Heart left ventricle (tissue), 16 donors: ENCODE data around the gene CACNA1G. TPM values are rescaled to one million over a fixed set of nuclear protein-coding genes. Genes with fewer than 3 reads are reported as not detected.
A peak's percentile ranks its signal among the peaks of the same experiment; 100 is the strongest.

Experiments
- ATAC-seq, 4 donors: fragments of 200-7000 bp; cut with Tn5 transposase; one replicate each; pipeline ENCODE4 v1.9.1; 2020 to 2022; ENCODE audit warnings: moderate library complexity in 4 of 4, mild to moderate bottlenecking in 3 of 4, moderate number of reproducible peaks in 1 of 4
- DNase-seq, 5 donors: peaks; one replicate each; pipeline ENCODE4 v3.0.0-alpha.2; 2020
- H3K27ac ChIP-seq, 12 donors: fragments of 200-600 bp; sonication (generic) in 4 of 12; one replicate each; pipeline versions ENCODE4 v1.5.0 to v1.8.0; 2016 to 2022; ENCODE audit warnings: mild to moderate bottlenecking in 2 of 12
- H3K27me3 ChIP-seq, 9 donors: fragments of 200-600 bp; sonication (generic) in 2 of 9; one replicate each; pipeline versions ENCODE4 v1.5.1 to v1.8.0; 2016 to 2022; ENCODE audit warnings: mild to moderate bottlenecking in 3 of 9
- H3K36me3 ChIP-seq, 9 donors: fragments of 200-600 bp; sonication (generic) in 2 of 9; one replicate each; pipeline versions ENCODE4 v1.5.0 to v1.8.0; 2018 to 2022; ENCODE audit warnings: mild to moderate bottlenecking in 2 of 9
- H3K4me1 ChIP-seq, 12 donors: fragments of 200-600 bp; sonication (generic) in 4 of 12; one replicate each; pipeline versions ENCODE4 v1.5.0 to v1.8.0; 2016 to 2022; ENCODE audit warnings: mild to moderate bottlenecking in 3 of 12
- H3K4me3 ChIP-seq, 12 donors: fragments of 200-600 bp; sonication (generic) in 4 of 12; one replicate each; pipeline versions ENCODE4 v1.5.0 to v1.8.0; 2017 to 2022; ENCODE audit warnings: mild to moderate bottlenecking in 9 of 12, moderate library complexity in 4 of 12
- H3K9me3 ChIP-seq, 12 donors: fragments of 200-600 bp; sonication (generic) in 4 of 12; one replicate each; pipeline versions ENCODE4 v1.5.0 to v1.8.0; 2016 to 2022; ENCODE audit warnings: mild to moderate bottlenecking in 1 of 12
- POLR2A ChIP-seq, 2 donors: fragments of 450-650 bp; IDR thresholded peaks; one replicate each; pipeline ENCODE4 v1.6.1; 2017; ENCODE audit warnings: antibody characterized with exemption in 2 of 2, mild to moderate bottlenecking in 2 of 2, moderate library complexity in 2 of 2
- WGBS, 4 donors: extraction: QIAGEN DNeasy Blood & Tissue Kit in 2 of 4; methylation state at CpG; one replicate each; pipeline versions ENCODE4 v1.1.5 to v1.1.7; 2013 to 2018; 5-methylcytosine and 5-hydroxymethylcytosine counted together
- intact Hi-C, 10 donors: fragments of 100-400 bp; cut with DNase I; formaldehyde crosslinking; loops; one replicate each; pipeline versions ENCODE4 v1.11.1 to v1.14.2; 2022
- polyA plus RNA-seq, 2 donors: library from polyadenylated mRNA; stranded (reverse); fragments of 200-250 nt; gene quantifications; one replicate each; pipeline ENCODE4 v1.2.3, GENCODE V29; 2013
- total RNA-seq, 9 donors: library from RNA; depleted of rRNA in 2 of 9; stranded (reverse); fragments of >200 nt in 2 of 9; fragmentation: NEBNext Ultra II Directional in 3 of 9; extraction: Animal tissue kit (Norgen Biotek cat#: 25700) in 3 of 9; gene quantifications; one replicate each; pipeline versions ENCODE4 v1.1.0 to v1.2.4, GENCODE V29; 2016 to 2023
- TF ChIP-seq, protein P1 (sequence below), 12 donors: fragments of 200-600 bp; sonication (generic) in 4 of 12; IDR thresholded peaks; one replicate each; pipeline versions ENCODE4 v1.5.0 to v1.8.0; 2018 to 2022; ENCODE audit warnings: antibody characterized with exemption in 12 of 12, mild to moderate bottlenecking in 5 of 12
- donor health status: ischemic (EF 13 %, LVEDD 7.1; RV severe dilation, severe dysfunction).
- donor health status: healthy with polysubstance abuse.
- donor health status: DM: no; HTN: yes; CAD: no.
- donor health status: DM: no; HTN: no; CAD: no.
- donor health status: ischemic (EF 25% LVEDD 6.9; RV normal size, moderate dysfunction).
- donor health status: ischemic (EF 25% LVEDD 5.7; RV mildly dilated, moderate dysfunction).
- donor health status: healthy.
- donor health status: DM: yes; HTN: yes; CAD: no.
- donor health status: ischemic (EF 35%, LVEDD 5.7; RV mildly dilated, moderate dysfunction).
- donor health status: nonischemic (EF 11% LVEDD 7.7; RV severe dilation, severe dysfunction).
- donor health status: DM: yes; HTN: yes; CAD: no.
- donor health status: PGD.
- donor health status: ischemic (EF 29% LVEDD 5.4; RV normal size, mild dysfunction).
- donor health status: nonischemic (EF 23%, LVEDD 6.1; RV moderate dilation, normal function).

The CACNA1G gene
- total and polyA plus RNA-seq, 11 donors = 0.02 to 0.48 (median 0.13) TPM; not detected in 1

DNA sequence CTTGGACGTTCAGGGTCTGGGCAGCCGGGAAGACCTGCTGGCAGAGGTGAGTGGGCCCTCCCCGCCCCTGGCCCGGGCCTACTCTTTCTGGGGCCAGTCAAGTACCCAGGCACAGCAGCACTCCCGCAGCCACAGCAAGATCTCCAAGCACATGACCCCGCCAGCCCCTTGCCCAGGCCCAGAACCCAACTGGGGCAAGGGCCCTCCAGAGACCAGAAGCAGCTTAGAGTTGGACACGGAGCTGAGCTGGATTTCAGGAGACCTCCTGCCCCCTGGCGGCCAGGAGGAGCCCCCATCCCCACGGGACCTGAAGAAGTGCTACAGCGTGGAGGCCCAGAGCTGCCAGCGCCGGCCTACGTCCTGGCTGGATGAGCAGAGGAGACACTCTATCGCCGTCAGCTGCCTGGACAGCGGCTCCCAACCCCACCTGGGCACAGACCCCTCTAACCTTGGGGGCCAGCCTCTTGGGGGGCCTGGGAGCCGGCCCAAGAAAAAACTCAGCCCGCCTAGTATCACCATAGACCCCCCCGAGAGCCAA is 65.6 kb downstream of the CACNA1G start:
- TF ChIP-seq, protein P1, sequence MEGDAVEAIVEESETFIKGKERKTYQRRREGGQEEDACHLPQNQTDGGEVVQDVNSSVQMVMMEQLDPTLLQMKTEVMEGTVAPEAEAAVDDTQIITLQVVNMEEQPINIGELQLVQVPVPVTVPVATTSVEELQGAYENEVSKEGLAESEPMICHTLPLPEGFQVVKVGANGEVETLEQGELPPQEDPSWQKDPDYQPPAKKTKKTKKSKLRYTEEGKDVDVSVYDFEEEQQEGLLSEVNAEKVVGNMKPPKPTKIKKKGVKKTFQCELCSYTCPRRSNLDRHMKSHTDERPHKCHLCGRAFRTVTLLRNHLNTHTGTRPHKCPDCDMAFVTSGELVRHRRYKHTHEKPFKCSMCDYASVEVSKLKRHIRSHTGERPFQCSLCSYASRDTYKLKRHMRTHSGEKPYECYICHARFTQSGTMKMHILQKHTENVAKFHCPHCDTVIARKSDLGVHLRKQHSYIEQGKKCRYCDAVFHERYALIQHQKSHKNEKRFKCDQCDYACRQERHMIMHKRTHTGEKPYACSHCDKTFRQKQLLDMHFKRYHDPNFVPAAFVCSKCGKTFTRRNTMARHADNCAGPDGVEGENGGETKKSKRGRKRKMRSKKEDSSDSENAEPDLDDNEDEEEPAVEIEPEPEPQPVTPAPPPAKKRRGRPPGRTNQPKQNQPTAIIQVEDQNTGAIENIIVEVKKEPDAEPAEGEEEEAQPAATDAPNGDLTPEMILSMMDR (IDR thresholded peaks at IDR 0.05) = peak; percentile 74 to 88 (median 80)
- TF ChIP-seq POLR2A (IDR thresholded peaks at IDR 0.05) = no peak
- 38 to 56% (median 44%) methylated on average over 7 to 19 of the region's 19 CpGs for WGBS, 4 donors
- peaks cover 0 to 39% (median 9%) of the 10 kb centered on the region in 9 donors for H3K27me3 ChIP-seq
- no peaks in the 10 kb centered on the region for H3K36me3 ChIP-seq
- DNase-seq (peak; percentile 71 to 82 (median 77)), ATAC-seq (peak; percentile 48 to 86 (median 82))
- peaks cover 0 to 19% (median 4%) of the 10 kb centered on the region in 12 donors for H3K4me1 ChIP-seq
- H3K27ac ChIP-seq = no peak overlapping the region
- intact Hi-C loops = loop anchor here in 9 of 10 donors (1.0 to 10.0 kb wide), 8 partner anchors 75 to 144 kb away; partner anchors contain the start of gene SPATA20 (in 2 of the 9)
- no peak overlapping the region for H3K4me3 ChIP-seq
- no peaks in the 10 kb centered on the region for H3K9me3 ChIP-seq

- Histone ChIP-seq H3K9me3 (no peaks in the 10 kb centered on the region), H3K4me3 (no peak overlapping the region), H3K27me3 (peaks cover 0 to 39% (median 9%) of the 10 kb centered on the region in 9 donors), H3K4me1 (peaks cover 0 to 19% (median 4%) of the 10 kb centered on the region in 12 donors), H3K27ac (no peak overlapping the region), H3K36me3 (no peaks in the 10 kb centered on the region)
- TF ChIP-seq, protein P1 (IDR thresholded peaks at IDR 0.05) = no peak
- no peak for TF ChIP-seq POLR2A (IDR thresholded peaks at IDR 0.05)
- ATAC-seq (no peak), DNase-seq (no peak)
- 84 to 86% (median 85%) methylated on average over 17 of the region's 17 CpGs for WGBS, 4 donors
- intact Hi-C loops = loop anchor here in 8 of 10 donors (2.0 to 10.0 kb wide), 5 partner anchors 76 to 145 kb away; partner anchors contain the start of gene SPATA20 (in 1 of the 8)
Measured at GRCh38 chr17:50627036-50627781, 66.7 kb downstream of the CACNA1G start.

DNA sequence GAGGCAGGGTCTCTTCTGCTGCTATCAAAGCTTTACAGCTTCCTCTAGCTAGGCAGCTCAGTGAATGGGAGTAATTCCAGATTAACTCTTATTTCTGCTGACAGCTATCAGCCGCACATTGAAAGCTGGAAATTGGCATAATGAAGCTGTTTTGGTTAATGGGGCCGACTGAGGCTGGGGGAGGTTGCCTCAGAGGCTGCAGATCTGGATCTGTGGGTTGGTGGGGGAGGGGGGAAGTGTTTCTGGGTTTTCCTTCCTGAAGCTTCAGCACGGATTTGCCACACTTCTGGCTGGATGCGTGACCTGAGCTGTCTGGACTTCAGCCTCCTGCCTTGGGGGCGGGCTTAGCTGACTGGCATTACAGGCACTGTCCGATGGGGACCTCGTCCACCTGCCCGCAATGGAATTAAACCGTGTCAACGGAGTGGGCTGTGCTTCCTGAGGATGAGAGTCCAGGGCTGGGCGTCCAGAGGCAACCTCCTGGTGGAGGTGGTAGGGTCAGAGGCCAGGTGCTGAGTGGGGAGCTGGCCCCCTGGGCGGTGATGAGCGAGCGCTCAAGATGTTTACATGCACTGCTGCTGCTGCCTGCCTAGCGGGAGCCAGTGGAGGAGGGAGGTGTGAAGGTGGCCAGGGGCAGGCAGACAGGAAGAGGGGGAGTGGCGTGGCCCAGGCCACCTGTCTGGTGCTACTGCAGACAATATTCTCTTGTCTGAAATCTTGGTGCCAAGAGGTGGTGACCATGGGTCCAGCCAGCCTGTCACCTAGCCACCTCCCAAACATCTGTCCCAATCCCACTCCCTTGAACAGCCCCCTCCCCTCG is 67.5 kb downstream of the CACNA1G start:
- DNase-seq = no peak
- no peaks in the 10 kb centered on the region for H3K36me3 ChIP-seq
- H3K27ac ChIP-seq = no peak overlapping the region
- no peak for ATAC-seq
- no peak for TF ChIP-seq POLR2A (IDR thresholded peaks at IDR 0.05)
- TF ChIP-seq, protein P1 (IDR thresholded peaks at IDR 0.05) = no peak
- intact Hi-C loops = loop anchor here in 8 of 10 donors (2.0 to 10.0 kb wide), 5 partner anchors 77 to 146 kb away; partner anchors contain the start of gene SPATA20 (in 1 of the 8)
- H3K4me1 ChIP-seq = peaks cover 0 to 19% (median 4%) of the 10 kb centered on the region in 12 donors
- H3K4me3 ChIP-seq = no peak overlapping the region
- peaks cover 0 to 39% (median 9%) of the 10 kb centered on the region in 9 donors for H3K27me3 ChIP-seq
- no peaks in the 10 kb centered on the region for H3K9me3 ChIP-seq
- WGBS, 4 donors = 39 to 55% (median 47%) methylated on average over 17 of the region's 17 CpGs
